MM.1S (cell line): ENCODE data around the gene MLIP.

Experiments
- EZH2 ChIP-seq: fragments of 300-600 bp; sonication (generic); optimal IDR thresholded peaks from 2 replicates; pipeline ENCODE3; 2017; ENCODE audit warnings: low read depth, mild to moderate bottlenecking, antibody characterized with exemption, low read length, mixed read lengths
- EZH2phosphoT487 ChIP-seq: fragments of 300-600 bp; sonication (generic); IDR thresholded peaks from 2 replicates; pipeline ENCODE4 v1.6.1; 2018; ENCODE audit warnings: antibody characterized with exemption, low read length

- no peak for TF ChIP-seq EZH2
- no peak for TF ChIP-seq EZH2phosphoT487
These were observed 23.7 kb downstream of the MLIP start for GRCh38 chr6:54134935-54135334.
